WI38 (cell line): ENCODE measurements around the gene RIC3.

ENCODE experiments used
- H3K4me3 ChIP-seq: 2 replicates; pipeline ENCODE4 v1.5.1; 2011; ENCODE audit warnings: low read depth, mild to moderate bottlenecking, control low read depth, low read length
- CTCF ChIP-seq: IDR thresholded peaks from 2 replicates; pipeline ENCODE4 v1.5.1; 2012; ENCODE audit warnings: low read depth, mild to moderate bottlenecking, control low read depth, low read length

The RIC3 gene

GRCh38 chr11:8202516-8203413 is 33.9 kb upstream of the RIC3 start:
- no peak overlapping the region for H3K4me3 ChIP-seq
- TF ChIP-seq CTCF: no peak

- TF ChIP-seq CTCF: no peak
- no peak overlapping the region for H3K4me3 ChIP-seq
Observed at GRCh38 chr11:8201644-8202365, 33.0 kb upstream of the RIC3 start.

- no peak overlapping the region for H3K4me3 ChIP-seq
Observed at GRCh38 chr11:8199676-8200075, 30.9 kb upstream of the RIC3 start.

GRCh38 chr11:8196749-8197148 is 27.9 kb upstream of the RIC3 start:
- H3K4me3 ChIP-seq: no peak overlapping the region
- no peak for TF ChIP-seq CTCF

More at GRCh38 chr11:8199676-8200075, 30.9 kb upstream of the RIC3 start:
- TF ChIP-seq CTCF: no peak

GRCh38 chr11:8194956-8195355 is 26.1 kb upstream of the RIC3 start:
- TF ChIP-seq CTCF: no peak
- H3K4me3 ChIP-seq: no peak overlapping the region

- no peak for TF ChIP-seq CTCF
Observed at GRCh38 chr11:8192896-8193209, 24.0 kb upstream of the RIC3 start.

More at GRCh38 chr11:8192896-8193209, 24.0 kb upstream of the RIC3 start:
- no peak overlapping the region for H3K4me3 ChIP-seq
